Natural killer cell treated with Interleukin-12 subunit alpha and Interleukin-12 subunit beta and Interleukin-15 and Interleukin-18, amount 100 ng/mL, for 72 hours (primary cell): ENCODE data around the gene RGPD3. TPM values are rescaled to one million over a fixed set of nuclear protein-coding genes. Genes with fewer than 3 reads are reported as not detected.
"Not testable (repeated sequence)": the region's sequence is repeated elsewhere in the genome, so short reads cannot be mapped to it uniquely, and the experiment has no call there.

ENCODE experiments used
- ATAC-seq, 2 donors: fragments of 150-1000 bp; cut with Tn5 transposase in 1 of 2; sonication (Bioruptor Pico), chemical (Tn5 transposase) in 1 of 2; 2 replicates each; pipeline ENCODE4 v1.10.0; 2021
- DNase-seq: peaks from one replicate; pipeline ENCODE4 v3.0.0; 2022; ENCODE audit warnings: low spot score
- H3K27ac Mint-ChIP-seq, 2 donors: 1 replicate in 1 of 2; 2 replicates in 1 of 2; pipeline ENCODE4 v1.8.0; 2022; ENCODE audit warnings: mixed read lengths in 2 of 2, mild to moderate bottlenecking in 1 of 2, moderate library complexity in 1 of 2
- H3K27me3 Mint-ChIP-seq, 2 donors: 1 replicate in 1 of 2; 2 replicates in 1 of 2; pipeline ENCODE4 v1.8.0; 2022; ENCODE audit warnings: mixed read lengths in 2 of 2
- H3K36me3 Mint-ChIP-seq: one replicate; pipeline ENCODE4 v1.8.0; 2022; ENCODE audit warnings: mixed read lengths
- H3K4me1 Mint-ChIP-seq, 2 donors: 1 replicate in 1 of 2; 2 replicates in 1 of 2; pipeline ENCODE4 v1.8.0; 2022; ENCODE audit warnings: low read depth in 2 of 2, mixed read lengths in 2 of 2, mild to moderate bottlenecking in 1 of 2
- H3K4me3 Mint-ChIP-seq: one replicate; pipeline ENCODE4 v1.8.0; 2022; ENCODE audit warnings: mixed read lengths
- H3K9me3 Mint-ChIP-seq: 2 replicates; pipeline ENCODE4 v1.8.0; 2022; ENCODE audit warnings: mixed read lengths
- total RNA-seq, 2 donors: library from RNA; stranded (reverse); gene quantifications; one replicate each; pipeline ENCODE4 v1.2.3, GENCODE V29; 2022

The RGPD3 gene
- total RNA-seq, 2 donors from 2014 or later = 0.92 TPM; not detected in 1

DNA sequence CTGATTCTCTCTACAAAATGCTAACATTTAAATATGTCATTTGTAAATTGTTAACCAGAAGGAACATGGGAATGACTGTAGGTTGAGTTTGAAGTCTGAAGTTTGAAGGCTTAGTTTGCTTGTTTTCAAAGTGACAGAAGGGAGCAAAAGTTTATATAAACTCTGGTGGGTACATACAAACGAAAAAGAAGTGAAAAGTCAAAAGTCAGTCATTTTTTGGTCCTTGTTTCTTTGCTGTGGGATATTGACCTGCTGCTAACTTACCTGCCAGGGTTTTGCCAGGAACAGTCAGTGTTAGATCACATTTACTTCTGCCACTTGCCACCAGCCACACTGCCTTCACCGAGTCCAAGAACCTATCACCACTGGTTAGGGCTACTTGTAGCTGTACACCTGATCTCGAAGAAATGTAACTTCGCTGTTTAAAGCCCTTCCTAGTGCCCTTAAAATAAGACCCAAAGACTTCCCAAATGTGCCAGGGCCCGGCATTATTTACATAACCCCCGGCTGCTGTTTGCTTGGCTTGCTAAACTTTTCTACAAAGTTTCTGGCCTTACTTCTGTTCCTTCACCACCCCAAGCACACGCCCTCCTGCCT is 79.3 kb downstream of the RGPD3 start:
- DNase-seq, ATAC-seq, H3K9me3 Mint-ChIP-seq, H3K36me3 Mint-ChIP-seq, H3K27me3 Mint-ChIP-seq, H3K4me1 Mint-ChIP-seq, H3K27ac Mint-ChIP-seq, H3K4me3 Mint-ChIP-seq: not testable (repeated sequence)

DNA sequence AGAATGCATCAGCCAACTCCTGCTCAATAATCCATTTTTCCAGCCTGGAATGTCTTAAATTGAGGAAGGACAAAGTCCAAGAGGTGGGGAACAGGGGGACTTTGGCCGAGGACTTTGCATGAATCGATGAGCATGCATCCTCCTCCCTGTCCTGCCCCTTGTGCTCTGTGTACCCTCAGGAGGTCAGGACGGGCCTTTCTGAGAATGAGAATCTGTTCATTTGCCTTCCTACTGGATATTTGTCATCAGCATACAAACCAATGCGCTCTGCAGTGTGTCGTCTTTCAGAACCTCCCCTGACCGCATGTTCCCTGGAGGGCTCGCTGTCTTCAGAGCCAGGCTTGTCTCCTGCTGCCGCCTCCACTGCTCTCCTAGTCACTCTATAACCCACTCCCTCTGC is 83.7 kb downstream of the RGPD3 start:
- not testable (repeated sequence) for H3K36me3 Mint-ChIP-seq, H3K4me3 Mint-ChIP-seq, DNase-seq, ATAC-seq, H3K4me1 Mint-ChIP-seq, H3K9me3 Mint-ChIP-seq, H3K27ac Mint-ChIP-seq
- peaks cover 7 to 14% of the 10 kb centered on the region in 2 donors for H3K27me3 Mint-ChIP-seq

- not testable (repeated sequence) for H3K36me3 Mint-ChIP-seq, H3K4me3 Mint-ChIP-seq, H3K27ac Mint-ChIP-seq, H3K4me1 Mint-ChIP-seq, ATAC-seq, H3K9me3 Mint-ChIP-seq, DNase-seq
- H3K27me3 Mint-ChIP-seq = peaks cover 7 to 12% of the 10 kb centered on the region in 2 donors
Measured at GRCh38 chr2:106381867-106382266, 86.3 kb downstream of the RGPD3 start.

DNA sequence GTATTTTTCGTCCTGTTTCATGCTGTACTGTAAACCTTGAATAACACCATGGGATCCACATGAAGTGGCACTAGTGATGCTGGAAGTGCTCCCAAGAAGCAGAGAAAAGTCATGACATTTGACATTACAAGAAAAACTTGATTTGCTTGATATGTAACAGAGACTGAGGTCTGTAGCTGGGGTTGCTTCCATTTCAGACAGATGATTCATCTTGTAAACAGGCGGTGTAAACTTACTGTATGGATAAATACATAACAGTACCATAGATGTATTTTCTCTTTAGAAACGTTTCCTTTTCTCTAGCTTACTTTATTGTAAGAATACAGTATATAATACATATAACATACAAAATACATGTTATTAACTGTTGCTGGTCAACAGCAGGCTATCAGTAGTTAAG is 88.6 kb downstream of the RGPD3 start:
- not testable (repeated sequence) for H3K4me1 Mint-ChIP-seq, H3K27me3 Mint-ChIP-seq, DNase-seq, H3K9me3 Mint-ChIP-seq, H3K36me3 Mint-ChIP-seq, H3K4me3 Mint-ChIP-seq, H3K27ac Mint-ChIP-seq, ATAC-seq

- not testable (repeated sequence) for H3K36me3 Mint-ChIP-seq, DNase-seq, ATAC-seq, H3K27me3 Mint-ChIP-seq, H3K27ac Mint-ChIP-seq, H3K4me1 Mint-ChIP-seq, H3K9me3 Mint-ChIP-seq, H3K4me3 Mint-ChIP-seq
Measured at GRCh38 chr2:106369182-106369581, 99.0 kb downstream of the RGPD3 start.

DNA sequence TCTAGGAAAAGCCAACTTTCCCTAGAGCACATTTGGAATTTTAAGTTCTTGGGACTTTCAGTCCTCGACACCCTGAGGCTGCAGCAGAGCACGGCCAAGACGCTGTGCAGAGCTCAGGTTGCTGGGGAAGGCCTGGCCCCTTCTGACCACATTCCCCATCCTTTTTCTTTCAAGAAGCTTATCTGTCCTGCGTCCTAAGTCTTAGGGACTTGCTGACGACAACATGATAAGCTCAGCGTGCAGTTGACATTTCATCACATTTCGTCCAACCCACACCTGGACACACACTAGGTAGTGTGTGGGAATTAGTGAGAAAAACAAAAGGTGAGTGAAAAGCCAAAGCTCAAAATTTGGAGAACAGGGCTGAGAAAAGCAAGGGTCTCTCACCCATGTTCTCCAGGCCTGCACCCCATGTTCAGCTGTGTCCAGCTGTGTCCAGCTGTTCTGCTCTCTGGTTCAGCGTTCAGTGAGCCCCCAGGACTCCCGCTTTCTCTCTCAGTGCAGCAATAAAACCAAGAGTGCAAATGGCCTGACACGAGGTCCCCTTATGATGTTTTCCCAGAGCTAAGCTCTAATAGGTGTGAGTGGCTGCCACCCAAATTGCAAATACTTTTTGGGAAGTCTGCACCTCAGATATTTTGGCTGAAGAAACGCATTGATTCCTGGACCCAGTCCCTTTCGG is 101.9 kb downstream of the RGPD3 start:
- H3K9me3 Mint-ChIP-seq = no peaks in the 10 kb centered on the region
- no peak overlapping the region for H3K4me3 Mint-ChIP-seq
- H3K4me1 Mint-ChIP-seq = no peaks in the 10 kb centered on the region
- H3K27me3 Mint-ChIP-seq = peaks cover 13 to 25% of the 10 kb centered on the region in 2 donors
- no peaks in the 10 kb centered on the region for H3K36me3 Mint-ChIP-seq
- H3K27ac Mint-ChIP-seq = no peak overlapping the region
- no peak for DNase-seq
- no peak for ATAC-seq

DNA sequence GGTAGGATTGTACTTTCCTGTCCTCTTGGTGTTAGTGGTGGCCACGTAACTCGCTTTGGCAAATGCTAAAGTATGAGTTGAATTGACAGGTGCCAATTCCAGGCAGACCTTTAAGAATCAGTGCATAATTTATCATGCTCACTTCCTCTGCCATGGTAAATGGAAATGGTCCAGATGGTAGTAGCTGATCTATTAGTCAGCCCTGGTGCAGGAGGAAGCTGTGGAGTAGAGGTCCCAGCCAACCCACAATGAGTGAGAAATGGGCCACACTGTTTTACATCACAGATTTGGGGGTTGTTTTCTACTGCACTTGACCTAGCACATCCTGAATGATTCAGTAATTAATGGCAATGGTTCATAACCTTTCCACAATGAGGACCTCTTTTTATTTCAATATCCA is 104.4 kb downstream of the RGPD3 start:
- Mint-ChIP-seq H3K4me1 (no peaks in the 10 kb centered on the region), H3K27me3 (peaks cover 13 to 35% of the 10 kb centered on the region in 2 donors), H3K9me3 (no peaks in the 10 kb centered on the region), H3K4me3 (no peak overlapping the region), H3K36me3 (no peaks in the 10 kb centered on the region), H3K27ac (no peak overlapping the region)
- no peak for DNase-seq
- ATAC-seq = peak in 1 of 2 donors; percentile 44

DNA sequence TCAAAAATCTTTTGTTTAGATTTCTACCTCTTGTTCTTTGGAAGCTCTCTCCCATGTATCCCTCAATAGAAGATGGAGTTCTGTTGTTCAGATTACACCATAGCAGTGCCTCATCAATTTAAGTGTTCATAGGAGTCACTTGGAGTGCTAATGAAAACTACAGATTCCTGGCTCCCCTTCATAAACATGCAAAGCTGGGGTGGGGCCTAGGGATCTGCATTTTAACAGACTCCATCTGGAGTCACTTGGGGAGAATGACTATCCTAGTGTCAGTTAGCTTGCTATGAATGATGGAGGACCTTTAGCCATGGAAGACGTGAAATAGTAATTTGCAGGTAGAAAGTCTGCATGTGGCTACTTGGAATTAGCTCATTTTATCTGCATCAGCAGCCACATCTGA is 105.4 kb downstream of the RGPD3 start:
- Mint-ChIP-seq H3K27me3 (peaks cover 15 to 35% of the 10 kb centered on the region in 2 donors), H3K4me1 (no peaks in the 10 kb centered on the region), H3K36me3 (no peaks in the 10 kb centered on the region), H3K9me3 (no peaks in the 10 kb centered on the region), H3K27ac (no peak overlapping the region), H3K4me3 (no peak overlapping the region)
- ATAC-seq (no peak), DNase-seq (no peak)

DNA sequence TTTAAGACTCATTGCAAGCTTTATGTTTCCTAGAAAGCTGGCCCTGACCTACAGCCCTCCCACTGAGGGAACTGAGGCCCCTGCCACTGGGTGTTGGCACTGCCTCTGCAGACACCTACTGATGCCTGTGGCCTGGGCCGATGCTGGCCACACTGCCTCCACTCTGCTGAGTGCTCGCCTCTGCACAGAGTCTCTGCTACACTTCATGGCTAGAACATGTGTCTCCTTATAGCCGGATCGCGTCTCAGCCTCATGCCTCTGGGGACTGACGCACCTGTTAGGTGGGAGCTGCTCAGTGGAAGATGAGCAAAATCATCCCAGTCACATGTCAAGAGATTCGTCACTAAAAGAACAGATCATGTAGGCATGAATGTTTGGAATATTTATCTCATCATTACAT is 108.7 kb downstream of the RGPD3 start:
- Mint-ChIP-seq H3K27me3 (peaks cover 12 to 29% of the 10 kb centered on the region in 2 donors), H3K9me3 (no peaks in the 10 kb centered on the region), H3K36me3 (no peaks in the 10 kb centered on the region), H3K27ac (no peak overlapping the region), H3K4me1 (no peaks in the 10 kb centered on the region), H3K4me3 (no peak overlapping the region)
- DNase-seq = no peak
- no peak for ATAC-seq

- H3K9me3 Mint-ChIP-seq = no peaks in the 10 kb centered on the region
- peaks cover 19 to 39% of the 10 kb centered on the region in 2 donors for H3K27me3 Mint-ChIP-seq
- no peaks in the 10 kb centered on the region for H3K4me1 Mint-ChIP-seq
- H3K27ac Mint-ChIP-seq = no peak overlapping the region
- no peak for ATAC-seq
- H3K36me3 Mint-ChIP-seq = no peaks in the 10 kb centered on the region
- H3K4me3 Mint-ChIP-seq = no peak overlapping the region
- DNase-seq = no peak
Measured at GRCh38 chr2:106358521-106358920, 109.7 kb downstream of the RGPD3 start.

DNA sequence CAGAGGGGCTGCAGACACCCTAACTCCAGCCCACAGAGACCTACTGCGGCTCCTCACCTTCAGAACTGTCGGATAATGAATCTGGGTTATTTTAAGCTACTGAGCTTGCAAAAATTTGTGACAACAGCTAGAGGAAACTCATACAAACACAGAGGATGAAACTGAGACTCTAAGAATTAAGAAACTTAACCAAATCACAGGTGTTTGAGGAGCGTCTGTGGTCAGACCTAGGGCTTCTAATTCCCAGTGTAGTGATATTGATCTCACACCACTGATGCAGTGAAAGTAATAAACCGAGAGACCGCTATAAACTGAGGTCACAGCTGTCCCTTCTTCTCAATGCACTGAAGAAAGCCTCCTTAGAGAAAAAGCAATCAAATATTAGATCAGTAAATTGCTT is 110.1 kb downstream of the RGPD3 start:
- no peaks in the 10 kb centered on the region for H3K4me1 Mint-ChIP-seq
- ATAC-seq (no peak), DNase-seq (no peak)
- H3K27me3 Mint-ChIP-seq = peaks cover 22 to 38% of the 10 kb centered on the region in 2 donors
- H3K36me3 Mint-ChIP-seq = no peaks in the 10 kb centered on the region
- H3K4me3 Mint-ChIP-seq = no peak overlapping the region
- H3K27ac Mint-ChIP-seq = no peak overlapping the region
- H3K9me3 Mint-ChIP-seq = no peaks in the 10 kb centered on the region

DNA sequence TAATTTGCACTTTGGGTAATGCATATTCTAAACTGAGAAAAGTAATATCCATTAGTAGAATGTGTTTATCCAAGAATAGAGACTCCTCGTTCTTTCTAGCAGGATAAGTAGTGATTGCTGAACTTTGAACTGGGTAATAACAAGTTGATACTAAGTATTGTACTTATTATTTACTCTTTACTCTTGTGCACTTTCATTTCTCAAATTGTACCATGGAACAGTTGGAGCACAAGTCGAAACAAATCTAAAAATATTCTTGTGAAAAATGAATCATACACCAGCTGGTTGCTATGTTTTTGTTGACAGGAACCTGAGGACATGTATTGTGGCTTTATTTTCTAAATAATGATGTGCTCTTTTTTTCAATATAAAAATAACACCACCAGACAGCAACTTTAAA is 111.9 kb downstream of the RGPD3 start:
- Mint-ChIP-seq H3K36me3 (no peaks in the 10 kb centered on the region), H3K4me3 (no peak overlapping the region), H3K27ac (no peak overlapping the region), H3K9me3 (no peaks in the 10 kb centered on the region), H3K27me3 (peaks cover 14 to 20% of the 10 kb centered on the region in 2 donors), H3K4me1 (no peaks in the 10 kb centered on the region)
- ATAC-seq (no peak), DNase-seq (no peak)

DNA sequence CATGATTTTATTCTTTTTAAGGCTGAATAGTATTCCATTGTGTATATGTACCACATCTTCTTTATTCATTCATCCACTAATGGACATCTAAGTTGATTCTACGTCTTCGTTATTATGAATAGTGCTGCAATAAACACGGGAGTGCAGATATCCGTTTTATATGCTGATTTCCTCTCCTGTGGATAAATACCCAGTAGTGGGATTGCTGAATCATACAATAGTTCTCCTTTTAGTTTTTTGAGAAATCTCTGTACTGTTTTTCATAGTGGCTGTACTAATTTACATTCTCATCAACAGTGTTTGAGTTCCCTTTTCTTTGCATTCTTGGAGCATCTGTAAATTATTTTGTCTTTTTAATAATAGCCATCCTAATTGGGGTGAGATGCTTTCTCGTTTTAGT is 114.5 kb downstream of the RGPD3 start:
- DNase-seq = no peak
- no peak overlapping the region for H3K27ac Mint-ChIP-seq
- H3K9me3 Mint-ChIP-seq = no peaks in the 10 kb centered on the region
- no peaks in the 10 kb centered on the region for H3K4me1 Mint-ChIP-seq
- no peak overlapping the region for H3K4me3 Mint-ChIP-seq
- no peaks in the 10 kb centered on the region for H3K36me3 Mint-ChIP-seq
- ATAC-seq = no peak
- H3K27me3 Mint-ChIP-seq = peaks cover 15 to 16% of the 10 kb centered on the region in 2 donors

DNA sequence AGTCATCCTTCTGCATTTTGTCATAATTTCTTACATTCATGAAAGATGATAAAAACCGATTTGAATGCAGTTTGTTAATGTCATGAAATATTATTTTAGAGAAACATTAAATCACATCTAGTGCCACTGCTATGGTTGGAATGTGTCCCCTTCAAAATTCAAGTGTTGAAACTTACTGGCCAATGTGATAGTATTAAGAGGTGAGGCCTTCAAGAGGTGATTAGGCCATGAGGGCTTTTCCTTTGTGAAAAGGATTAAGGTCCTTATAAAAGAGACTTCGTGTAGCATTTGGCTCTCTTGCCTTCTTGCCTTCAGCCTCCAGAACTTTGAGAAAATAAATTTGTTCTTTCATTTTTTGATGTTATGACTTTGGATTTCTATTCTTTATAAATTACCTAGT is 117.2 kb downstream of the RGPD3 start:
- DNase-seq (no peak), ATAC-seq (no peak)
- H3K9me3 Mint-ChIP-seq = no peaks in the 10 kb centered on the region
- H3K27ac Mint-ChIP-seq = no peak overlapping the region
- no peak overlapping the region for H3K4me3 Mint-ChIP-seq
- H3K36me3 Mint-ChIP-seq = no peaks in the 10 kb centered on the region
- H3K27me3 Mint-ChIP-seq = peaks cover 18 to 25% of the 10 kb centered on the region in 2 donors
- H3K4me1 Mint-ChIP-seq = no peaks in the 10 kb centered on the region

- no peak overlapping the region for H3K4me3 Mint-ChIP-seq
- ATAC-seq (peak in 1 of 2 donors; percentile 51), DNase-seq (no peak)
Measured at GRCh38 chr2:106344302-106344701, 123.9 kb downstream of the RGPD3 start.

More at GRCh38 chr2:106344302-106344701, 123.9 kb downstream of the RGPD3 start:
- no peaks in the 10 kb centered on the region for H3K4me1 Mint-ChIP-seq
- no peaks in the 10 kb centered on the region for H3K36me3 Mint-ChIP-seq
- H3K27ac Mint-ChIP-seq = no peak overlapping the region
- H3K27me3 Mint-ChIP-seq = peaks cover 7 to 13% of the 10 kb centered on the region in 2 donors
- no peaks in the 10 kb centered on the region for H3K9me3 Mint-ChIP-seq
